Astrocyte (in vitro differentiated cells and primary cell): ENCODE results near the gene MBOAT2. TPM values are rescaled to one million over a fixed set of nuclear protein-coding genes. Genes with fewer than 3 reads are reported as not detected.

Source experiments
- DNase-seq: peaks from one replicate; pipeline ENCODE4 v3.0.0-alpha.2; 2010; ENCODE audit warnings: low read depth
- FAIRE-seq: peaks from 2 replicates; lab custom pipeline; 2011; peaks lifted over from hg19 to GRCh38; lab: Jason Lieb, UNC
- H2AFZ ChIP-seq: 2 replicates; pipeline ENCODE4 v1.6.0; 2012; ENCODE audit warnings: low read depth, low read length, inconsistent platforms
- H3K27ac ChIP-seq: 2 replicates; pipeline ENCODE4 v1.5.1; 2011; ENCODE audit warnings: low read depth, low read length, inconsistent platforms
- H3K27me3 ChIP-seq: 2 replicates; pipeline ENCODE4 v1.6.0; 2011; ENCODE audit warnings: low read length, inconsistent platforms; ENCODE audit not compliant: insufficient read depth
- H3K36me3 ChIP-seq: 2 replicates; pipeline ENCODE4 v1.5.1; 2011; ENCODE audit warnings: low read length, inconsistent platforms; ENCODE audit not compliant: insufficient read depth
- H3K4me1 ChIP-seq: 2 replicates; pipeline ENCODE4 v1.5.1; 2011; ENCODE audit warnings: low read length, inconsistent platforms; ENCODE audit not compliant: insufficient read depth
- H3K4me2 ChIP-seq: 2 replicates; pipeline ENCODE4 v1.6.0; 2012; ENCODE audit warnings: low read length, inconsistent platforms
- H3K4me3 ChIP-seq: 2 replicates; pipeline ENCODE4 v1.5.1; 2011; ENCODE audit warnings: low read depth, mild to moderate bottlenecking, low read length, inconsistent platforms; ENCODE audit not compliant: insufficient read depth
- H3K79me2 ChIP-seq: 2 replicates; pipeline ENCODE4 v1.6.0; 2012; ENCODE audit warnings: mild to moderate bottlenecking, low read length, inconsistent platforms; ENCODE audit not compliant: insufficient read depth
- H3K9ac ChIP-seq: 2 replicates; pipeline ENCODE4 v1.6.0; 2012; ENCODE audit warnings: mild to moderate bottlenecking, low read length, inconsistent platforms
- H3K9me3 ChIP-seq: 2 replicates; pipeline ENCODE4 v1.5.1; 2012; ENCODE audit warnings: low read depth, mild to moderate bottlenecking, low read length, inconsistent platforms; ENCODE audit not compliant: insufficient read depth
- H4K20me1 ChIP-seq: 2 replicates; pipeline ENCODE4 v1.6.0; 2012; ENCODE audit warnings: low read length, inconsistent platforms; ENCODE audit not compliant: insufficient read depth
- H3K27ac Mint-ChIP-seq: one replicate; pipeline ENCODE4 v1.8.0; 2021; ENCODE audit warnings: mild to moderate bottlenecking, mixed read lengths; ENCODE audit not compliant: unreplicated experiment
- H3K27me3 Mint-ChIP-seq: one replicate; pipeline ENCODE4 v1.8.0; 2021; ENCODE audit warnings: low read depth, mixed read lengths; ENCODE audit not compliant: unreplicated experiment
- H3K36me3 Mint-ChIP-seq: one replicate; pipeline ENCODE4 v1.8.0; 2021; ENCODE audit warnings: low read depth, mixed read lengths; ENCODE audit not compliant: unreplicated experiment
- H3K4me1 Mint-ChIP-seq: one replicate; pipeline ENCODE4 v1.8.0; 2021; ENCODE audit warnings: low read depth, mixed read lengths; ENCODE audit not compliant: unreplicated experiment
- H3K4me3 Mint-ChIP-seq: one replicate; pipeline ENCODE4 v1.8.0; 2021; ENCODE audit warnings: mild to moderate bottlenecking, moderate library complexity, mixed read lengths; ENCODE audit not compliant: unreplicated experiment
- H3K9me3 Mint-ChIP-seq: one replicate; pipeline ENCODE4 v1.8.0; 2021; ENCODE audit warnings: mild to moderate bottlenecking, mixed read lengths; ENCODE audit not compliant: unreplicated experiment
- EZH2 ChIP-seq: IDR thresholded peaks from 2 replicates; pipeline ENCODE4 v1.6.1; 2012; ENCODE audit warnings: mild to moderate bottlenecking, low read length, inconsistent platforms; ENCODE audit not compliant: insufficient read depth
- total RNA-seq: library from RNA; stranded (reverse); gene quantifications from 2 replicates; pipeline ENCODE4 v1.2.1, GENCODE V29; 2021
- TF ChIP-seq, protein P1 (sequence below): IDR thresholded peaks from 2 replicates; pipeline ENCODE4 v1.5.1; 2011; ENCODE audit warnings: low read depth, mild to moderate bottlenecking, inconsistent platforms, low read length, moderate library complexity; ENCODE audit not compliant: insufficient read depth

MBOAT2 gene
- total RNA-seq, 1 donor from 2014 or later = 54.6 TPM

DNA sequence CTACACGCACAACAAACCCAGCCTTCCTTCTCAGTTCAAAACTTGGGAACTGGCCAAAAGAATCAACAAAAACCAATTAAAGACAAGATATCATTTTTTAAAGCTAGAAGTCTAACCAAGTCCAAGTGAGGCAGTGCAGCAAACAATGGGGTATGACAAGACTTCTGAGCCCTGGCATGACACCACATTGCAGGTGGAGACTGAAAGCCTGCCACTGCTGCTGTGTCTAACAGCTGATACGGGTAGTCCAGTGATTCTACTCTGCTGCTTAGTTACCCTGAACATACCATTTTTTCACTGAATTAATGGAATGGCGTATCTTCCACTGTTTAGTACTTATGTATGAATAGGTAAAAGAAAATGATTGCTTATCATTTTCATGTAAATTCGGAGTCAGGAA lies 118.7 kb downstream of the MBOAT2 start:
- Histone ChIP-seq H3K4me2 (no peak overlapping the region), H3K27ac (no peak overlapping the region), H3K36me3 (peaks cover 5% of the 10 kb centered on the region), H4K20me1 (no peaks in the 10 kb centered on the region), H2AFZ (no peak overlapping the region), H3K4me1 (no peaks in the 10 kb centered on the region), H3K9ac (no peak overlapping the region), H3K27me3 (no peaks in the 10 kb centered on the region), H3K79me2 (no peaks in the 10 kb centered on the region), H3K4me3 (no peak overlapping the region), H3K9me3 (no peaks in the 10 kb centered on the region)
- no peaks in the 10 kb centered on the region for H3K9me3 Mint-ChIP-seq
- H3K4me3 Mint-ChIP-seq = no peak overlapping the region
- peaks cover 6% of the 10 kb centered on the region for H3K4me1 Mint-ChIP-seq
- FAIRE-seq (no peak), DNase-seq (no peak)
- peaks cover 11% of the 10 kb centered on the region for H3K36me3 Mint-ChIP-seq
- H3K27ac Mint-ChIP-seq = no peak overlapping the region
- no peaks in the 10 kb centered on the region for H3K27me3 Mint-ChIP-seq
- no peak for TF ChIP-seq EZH2

DNA sequence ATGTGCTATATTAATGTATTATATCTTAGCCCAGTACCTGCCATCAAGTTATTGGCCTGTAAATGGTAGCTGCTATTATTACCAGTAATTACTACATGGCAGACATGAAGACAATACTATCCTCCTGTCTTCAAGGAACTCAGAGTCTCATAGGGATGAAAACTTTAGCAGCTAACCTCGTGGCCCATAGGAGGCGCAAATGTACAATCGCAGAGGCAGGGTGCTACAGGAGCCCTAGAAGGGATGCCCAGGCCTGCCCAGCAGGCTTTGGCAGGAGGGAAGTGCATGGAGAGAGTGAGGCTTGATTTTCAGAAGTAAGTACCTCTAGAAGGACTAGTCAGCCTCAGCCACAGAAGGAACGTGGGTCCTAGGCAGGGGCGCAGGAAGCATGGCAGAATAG lies 121.4 kb downstream of the MBOAT2 start:
- no peak overlapping the region for H3K4me3 ChIP-seq
- H3K4me2 ChIP-seq = no peak overlapping the region
- no peak overlapping the region for H3K27ac Mint-ChIP-seq
- no peaks in the 10 kb centered on the region for H3K9me3 ChIP-seq
- H3K27me3 ChIP-seq = no peaks in the 10 kb centered on the region
- DNase-seq (no peak), FAIRE-seq (no peak)
- no peaks in the 10 kb centered on the region for H3K27me3 Mint-ChIP-seq
- no peaks in the 10 kb centered on the region for H3K4me1 ChIP-seq
- H3K36me3 Mint-ChIP-seq = peaks cover 13% of the 10 kb centered on the region
- no peaks in the 10 kb centered on the region for H3K9me3 Mint-ChIP-seq
- peaks cover 5% of the 10 kb centered on the region for H3K36me3 ChIP-seq
- no peak overlapping the region for H3K4me3 Mint-ChIP-seq
- H3K4me1 Mint-ChIP-seq = peaks cover 4% of the 10 kb centered on the region
- H3K79me2 ChIP-seq = no peaks in the 10 kb centered on the region
- no peak overlapping the region for H3K9ac ChIP-seq
- TF ChIP-seq, protein P1, sequence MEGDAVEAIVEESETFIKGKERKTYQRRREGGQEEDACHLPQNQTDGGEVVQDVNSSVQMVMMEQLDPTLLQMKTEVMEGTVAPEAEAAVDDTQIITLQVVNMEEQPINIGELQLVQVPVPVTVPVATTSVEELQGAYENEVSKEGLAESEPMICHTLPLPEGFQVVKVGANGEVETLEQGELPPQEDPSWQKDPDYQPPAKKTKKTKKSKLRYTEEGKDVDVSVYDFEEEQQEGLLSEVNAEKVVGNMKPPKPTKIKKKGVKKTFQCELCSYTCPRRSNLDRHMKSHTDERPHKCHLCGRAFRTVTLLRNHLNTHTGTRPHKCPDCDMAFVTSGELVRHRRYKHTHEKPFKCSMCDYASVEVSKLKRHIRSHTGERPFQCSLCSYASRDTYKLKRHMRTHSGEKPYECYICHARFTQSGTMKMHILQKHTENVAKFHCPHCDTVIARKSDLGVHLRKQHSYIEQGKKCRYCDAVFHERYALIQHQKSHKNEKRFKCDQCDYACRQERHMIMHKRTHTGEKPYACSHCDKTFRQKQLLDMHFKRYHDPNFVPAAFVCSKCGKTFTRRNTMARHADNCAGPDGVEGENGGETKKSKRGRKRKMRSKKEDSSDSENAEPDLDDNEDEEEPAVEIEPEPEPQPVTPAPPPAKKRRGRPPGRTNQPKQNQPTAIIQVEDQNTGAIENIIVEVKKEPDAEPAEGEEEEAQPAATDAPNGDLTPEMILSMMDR = peak; percentile 9
- no peak for TF ChIP-seq EZH2
- no peaks in the 10 kb centered on the region for H4K20me1 ChIP-seq
- H3K27ac ChIP-seq = no peak overlapping the region
- no peak overlapping the region for H2AFZ ChIP-seq

DNA sequence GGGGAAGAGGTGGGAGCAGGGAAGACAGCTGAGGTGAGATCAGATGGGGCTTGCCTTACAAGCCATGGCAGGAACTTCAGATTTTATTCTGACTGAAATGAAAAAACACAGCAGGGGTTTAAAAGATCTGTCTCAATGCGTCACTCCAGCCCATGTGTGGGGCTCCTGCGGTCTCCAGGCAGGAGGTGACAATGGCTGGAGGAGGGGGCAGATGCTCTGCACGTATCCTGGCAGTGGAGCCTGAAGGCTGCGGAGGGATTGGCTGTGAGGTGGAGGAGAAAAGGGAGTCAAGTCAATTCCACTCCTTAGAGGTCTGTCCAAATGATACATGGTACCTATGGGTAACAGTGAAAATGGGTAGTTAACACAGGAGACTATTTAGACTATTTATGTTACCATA lies 125.6 kb downstream of the MBOAT2 start:
- H3K9ac ChIP-seq = no peak overlapping the region
- H3K27ac ChIP-seq = no peak overlapping the region
- peaks cover 5% of the 10 kb centered on the region for H3K36me3 ChIP-seq
- H3K27me3 ChIP-seq = no peaks in the 10 kb centered on the region
- TF ChIP-seq EZH2 = no peak
- TF ChIP-seq, protein P1 = no peak
- no peaks in the 10 kb centered on the region for H3K79me2 ChIP-seq
- no peak overlapping the region for H3K4me3 Mint-ChIP-seq
- H3K36me3 Mint-ChIP-seq = peaks cover 13% of the 10 kb centered on the region
- H3K9me3 ChIP-seq = no peaks in the 10 kb centered on the region
- no peak for DNase-seq
- H4K20me1 ChIP-seq = no peaks in the 10 kb centered on the region
- no peak overlapping the region for H3K4me3 ChIP-seq
- H3K4me2 ChIP-seq = no peak overlapping the region
- no peaks in the 10 kb centered on the region for H3K27me3 Mint-ChIP-seq
- H2AFZ ChIP-seq = no peak overlapping the region
- peaks cover 2% of the 10 kb centered on the region for H3K4me1 Mint-ChIP-seq
- H3K9me3 Mint-ChIP-seq = no peaks in the 10 kb centered on the region
- H3K4me1 ChIP-seq = no peaks in the 10 kb centered on the region
- H3K27ac Mint-ChIP-seq = no peak overlapping the region
- no peak for FAIRE-seq
